K562 (cell line): ENCODE measurements around the gene NRG3. TPM values are rescaled to one million over a fixed set of nuclear protein-coding genes. Genes with fewer than 3 reads are reported as not detected.

Experiments used
- ATAC-seq: fragments of 200-7000 bp; cut with Tn5 transposase; 3 replicates; pipeline ENCODE4 v1.9.1; 2020; ENCODE audit warnings: moderate library complexity
- BruUV-seq: library from RNA; stranded (reverse); fragments of 400-500 nt; replicated peaks from 2 replicates; lab custom pipeline; 2021; lab: Mats Ljungman, UMichigan
- CTCF ChIA-PET: fragments of 300-600 bp; formaldehyde crosslinking; extraction: SDS; loops from one replicate; lab custom pipeline; 2021; ENCODE audit warnings: low intra/inter-chr PET ratio; lab: Yijun Ruan, JAX
- POLR2A ChIA-PET: fragments of 300-600, 350-650 bp; sonication (Branson Sonifier 250); formaldehyde crosslinking; extraction: SDS; loops from one replicate; lab custom pipeline; 2021; ENCODE audit warnings: antibody characterized with exemption, inconsistent platforms; lab: Yijun Ruan, JAX
- DNase-seq, 4 experiments: peaks; one replicate each; pipeline versions ENCODE4 v3.0.0 to v3.0.0-alpha.2; 2011 to 2018; ENCODE audit warnings: low spot score in 3 of 4, mixed read lengths in 3 of 4; ENCODE audit errors: extremely low read depth in 1 of 4
- FAIRE-seq: peaks from 2 replicates; lab custom pipeline; 2011; peaks lifted over from hg19 to GRCh38; lab: Jason Lieb, UNC
- H2AFZ ChIP-seq: 2 replicates; pipeline ENCODE4 v1.6.0; 2011; ENCODE audit warnings: low read depth, low read length, control low read depth, inconsistent platforms
- H3K27ac ChIP-seq: fragments of 200-600 bp; 3 replicates; pipeline ENCODE4 v1.8.0; 2011; ENCODE audit warnings: low read depth, mild to moderate bottlenecking, control low read depth, inconsistent platforms, low read length, moderate library complexity, mixed read lengths; ENCODE audit errors: extremely low read depth
- H3K27me3 ChIP-seq, 2 experiments: fragments of 300-600 bp in 1 of 2; 2 replicates in 1 of 2; 3 replicates in 1 of 2; pipeline versions ENCODE4 v1.6.0 to v1.8.0; 2011; ENCODE audit warnings: inconsistent platforms in 2 of 2, low read length in 2 of 2, mild to moderate bottlenecking in 1 of 2, mixed read lengths in 1 of 2, moderate library complexity in 1 of 2; ENCODE audit not compliant: control insufficient read depth in 2 of 2, insufficient read depth in 2 of 2
- H3K36me3 ChIP-seq: fragments of 300-600 bp; 3 replicates; pipeline ENCODE4 v1.8.0; 2011; ENCODE audit warnings: mild to moderate bottlenecking, low read length, inconsistent platforms; ENCODE audit not compliant: control insufficient read depth, insufficient read depth
- H3K4me1 ChIP-seq, 2 experiments: fragments of 200-600 bp in 1 of 2; replicated peaks in 1 of 2; 2 replicates in 1 of 2; 3 replicates in 1 of 2; pipeline versions ENCODE4 v1.5.1 to v1.8.0; 2011; ENCODE audit warnings: inconsistent platforms in 2 of 2, low read length in 2 of 2, mild to moderate bottlenecking in 1 of 2, mixed read lengths in 1 of 2, moderate library complexity in 1 of 2; ENCODE audit not compliant: control insufficient read depth in 2 of 2, insufficient read depth in 2 of 2
- H3K4me2 ChIP-seq: 2 replicates; pipeline ENCODE4 v1.6.1; 2011; ENCODE audit warnings: low read length, control low read depth, inconsistent platforms, mixed read lengths; ENCODE audit not compliant: insufficient read depth
- H3K4me3 ChIP-seq: fragments of 200-600 bp; sonication (generic), shearing (Covaris generic); 2 replicates; pipeline ENCODE4 v1.5.1; 2016; ENCODE audit warnings: control low read depth, inconsistent platforms
- H3K79me2 ChIP-seq: fragments of 200-600 bp; 3 replicates; pipeline ENCODE4 v1.8.0; 2011; ENCODE audit warnings: low read length, inconsistent platforms; ENCODE audit not compliant: control insufficient read depth, insufficient read depth
- H3K9ac ChIP-seq, 2 experiments: 2 replicates each; pipeline versions ENCODE4 v1.6.0 to v1.6.1; 2011; ENCODE audit warnings: low read depth in 2 of 2, low read length in 2 of 2, control low read depth in 1 of 2, inconsistent platforms in 1 of 2, mild to moderate bottlenecking in 1 of 2, mixed read lengths in 1 of 2; ENCODE audit not compliant: insufficient read depth in 1 of 2
- H3K9me1 ChIP-seq: one replicate; pipeline ENCODE4 v1.6.0; 2011; ENCODE audit warnings: inconsistent platforms, mild to moderate bottlenecking, low read length, moderate library complexity; ENCODE audit not compliant: control insufficient read depth, insufficient read depth
- H3K9me3 ChIP-seq: replicated peaks from 2 replicates; pipeline ENCODE4 v1.5.1; 2011; ENCODE audit warnings: low read depth, low read length, inconsistent platforms; ENCODE audit not compliant: control insufficient read depth, insufficient read depth
- H4K20me1 ChIP-seq: replicated peaks from 2 replicates; pipeline ENCODE4 v1.6.1; 2011; ENCODE audit warnings: low read length, inconsistent platforms, mixed read lengths; ENCODE audit not compliant: control insufficient read depth, insufficient read depth
- MAFF ChIP-seq: IDR thresholded peaks from 2 replicates; pipeline ENCODE4 v1.6.1; 2012; ENCODE audit warnings: low read length, improper control_type of control experiment
- MAFG ChIP-seq: fragments of 450-650 bp; conservative IDR thresholded peaks from 2 replicates; pipeline ENCODE4 v1.6.1; 2016; ENCODE audit warnings: missing genetic modification characterization, missing compliant biosample characterization
- MAFK ChIP-seq: IDR thresholded peaks from 2 replicates; pipeline ENCODE4 v1.6.1; 2011; ENCODE audit warnings: low read length, improper control_type of control experiment
- MBD1 ChIP-seq: fragments of 250-450 bp; sonication (Bioruptor Pico); IDR thresholded peaks from 2 replicates; pipeline ENCODE4 v1.8.0; 2022; ENCODE audit warnings: inconsistent platforms
- ZNF316 ChIP-seq: fragments of 450-650 bp; IDR thresholded peaks from 2 replicates; pipeline ENCODE4 v1.6.1; 2016
- WGBS: fragments of 100-300 bp; shearing (Covaris generic); methylation state at CpG from one replicate; pipeline ENCODE4 v1.1.6; 2016; ENCODE audit warnings: low coverage, mixed read lengths; ENCODE audit not compliant: insufficient coverage; ENCODE audit errors: missing lambda C conversion rate; 5-methylcytosine and 5-hydroxymethylcytosine counted together
- in situ Hi-C: fragments of 300-500 bp; cut with MboI; formaldehyde crosslinking; loops from 4 replicates; pipeline ENCODE4 v1.15.0; 2018; ENCODE audit warnings: inconsistent platforms, mixed read lengths
- intact Hi-C: fragments of 100-400 bp; cut with micrococcal nuclease; formaldehyde crosslinking; loops from 2 replicates; pipeline ENCODE4 v1.14.2; 2022
- polyA plus RNA-seq, 8 experiments: library from polyadenylated mRNA; depleted of rRNA in 4 of 8; stranded (reverse) in 5 of 8; unstranded in 3 of 8; fragments of >200 nt; fragmentation: Nextera tagmentation in 2 of 8; fragmentation: Illumina TruSeq in 1 of 8; extraction: Ambion mirVana in 2 of 8; extraction: Trizol in 1 of 8; gene quantifications; 2 replicates each; pipeline versions ENCODE4 v1.2.1 to v1.2.3, GENCODE V29; 2011 to 2014; ENCODE audit warnings: inconsistent platforms in 1 of 8, missing spikeins in 1 of 8
- total RNA-seq, 7 experiments: library from RNA; depleted of rRNA in 6 of 7; stranded (reverse); fragments of >200 nt in 6 of 7; fragmentation: Illumina TruSeq in 2 of 7; extraction: Trizol in 2 of 7; gene quantifications; 2 replicates each; pipeline versions ENCODE4 v1.2.1 to v1.2.3, GENCODE V29; 2011 to 2021; ENCODE audit warnings: low replicate concordance in 1 of 7
- TF ChIP-seq, protein P1 (sequence below), 2 experiments: IDR thresholded peaks in 1 of 2; conservative IDR thresholded peaks in 1 of 2; 2 replicates each; pipeline ENCODE4 v1.6.1; 2016; ENCODE audit warnings: low read depth in 2 of 2, mild to moderate bottlenecking in 1 of 2, missing compliant biosample characterization in 1 of 2, missing genetic modification characterization in 1 of 2, moderate library complexity in 1 of 2

Gene NRG3
- total and polyA plus RNA-seq, 9 of the 15 experiments (the other 6 are each of a cell fraction or from before 2014, with no cell fraction given): not detected

GRCh38 chr10:82581940-82582339, 706.9 kb downstream of the NRG3 start:
- TF ChIP-seq MAFG (tag) (peak; percentile 43; the same call in 1 of the 2 replicates), MAFK (peak; percentile 52; the same call in 1 of the 2 replicates), MAFF (peak; percentile 58), MBD1 (CRISPR knock-in tag) (no peak), ZNF316 (0 out of 2 replicates have a peak, but pooled peaks have one; percentile 40)
- TF ChIP-seq, protein P1, sequence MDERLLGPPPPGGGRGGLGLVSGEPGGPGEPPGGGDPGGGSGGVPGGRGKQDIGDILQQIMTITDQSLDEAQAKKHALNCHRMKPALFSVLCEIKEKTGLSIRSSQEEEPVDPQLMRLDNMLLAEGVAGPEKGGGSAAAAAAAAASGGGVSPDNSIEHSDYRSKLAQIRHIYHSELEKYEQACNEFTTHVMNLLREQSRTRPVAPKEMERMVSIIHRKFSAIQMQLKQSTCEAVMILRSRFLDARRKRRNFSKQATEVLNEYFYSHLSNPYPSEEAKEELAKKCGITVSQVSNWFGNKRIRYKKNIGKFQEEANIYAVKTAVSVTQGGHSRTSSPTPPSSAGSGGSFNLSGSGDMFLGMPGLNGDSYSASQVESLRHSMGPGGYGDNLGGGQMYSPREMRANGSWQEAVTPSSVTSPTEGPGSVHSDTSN (CRISPR knock-in tag; IDR thresholded peaks at IDR 0.05; ENCODE audit: low read depth): no peak
- TF ChIP-seq, protein P1 (tag; conservative IDR thresholded peaks at IDR 0.05; ENCODE audit: low read depth): no peak

More at GRCh38 chr10:82581940-82582339, 706.9 kb downstream of the NRG3 start:
- H3K9me1 ChIP-seq: no peaks in the 10 kb centered on the region
- H3K4me3 ChIP-seq: no peak overlapping the region
- ATAC-seq (no peak), DNase-seq (no peak), FAIRE-seq (no peak)
- no peaks in the 10 kb centered on the region for H3K36me3 ChIP-seq
- no peaks in the 10 kb centered on the region for H3K27me3 ChIP-seq
- no peaks in the 10 kb centered on the region for H4K20me1 ChIP-seq
- in situ Hi-C loops: no loop called here
- H3K4me1 ChIP-seq: no peaks in the 10 kb centered on the region
- H3K79me2 ChIP-seq: no peaks in the 10 kb centered on the region
- no peak overlapping the region for H2AFZ ChIP-seq
- no TSS peak for BruUV-seq
- no peak overlapping the region for H3K4me2 ChIP-seq
- intact Hi-C loops: no loop called here
- WGBS: 0% methylated on average over 3 of the region's 3 CpGs
- POLR2A ChIA-PET: interaction anchor here (0.6 kb wide), 1 partner anchor 277 kb away, joined by 3 read pairs; no protein-coding TSS in a partner anchor
- no peaks in the 10 kb centered on the region for H3K9me3 ChIP-seq
- no peak overlapping the region for H3K27ac ChIP-seq
- CTCF ChIA-PET: no interaction called here
- H3K9ac ChIP-seq: no peak overlapping the region
